ENCODE results near the gene FOXP3. TPM values are rescaled to one million over a fixed set of nuclear protein-coding genes. Genes with fewer than 3 reads are reported as not detected.

The FOXP3 gene
- total RNA-seq, 1 experiment from 2014 or later, result 0.68 TPM

- Mint-ChIP-seq H3K9me3 (peaks cover 67 to 81% of the 10 kb centered on the region in 2 experiments), H3K27ac (no peak overlapping the region), H3K4me3 (no peak overlapping the region), H3K27me3 (ENCODE audit: low read depth) (peaks cover 17% of the 10 kb centered on the region), H3K36me3 (ENCODE audit: insufficient read depth in 1 of 3, low read depth in 3 of 3) (peaks cover 0 to 11% (median 5%) of the 10 kb centered on the region in 3 experiments; a peak in 5 of 7 replicates), H3K4me1 (peaks cover 11 to 27% of the 10 kb centered on the region in 2 experiments; a peak in 3 of 4 replicates)
- Histone ChIP-seq H3K27ac (ENCODE audit: insufficient read length, low read depth, low read length) (no peak overlapping the region), H2BK5ac (ENCODE audit: insufficient read length, low read length) (no peak overlapping the region), H3K18ac (ENCODE audit: insufficient read length, low read depth, low read length) (no peak overlapping the region), H4K20me1 (ENCODE audit: control insufficient read depth, insufficient read depth, insufficient read length) (no peaks in the 10 kb centered on the region), H2BK12ac (ENCODE audit: insufficient read length, low read depth, low read length) (no peak overlapping the region), H3K4me2 (ENCODE audit: insufficient read depth, insufficient read length, low read length) (no peak overlapping the region), H2AFZ (ENCODE audit: low read length) (no peak overlapping the region), H3K9me3 (ENCODE audit: control insufficient read depth, low read depth, low read length) (peaks cover 28% of the 10 kb centered on the region), H3K4me1 (ENCODE audit: insufficient read depth, low read length) (no peaks in the 10 kb centered on the region), H3T11ph (ENCODE audit: low read length) (no peak overlapping the region), H3K23me2 (ENCODE audit: insufficient read length, low read depth, low read length, poor library complexity, severe bottlenecking) (peaks cover 14% of the 10 kb centered on the region), H3K79me1 (ENCODE audit: insufficient read depth, low read depth, low read length, poor library complexity, severe bottlenecking) (no peaks in the 10 kb centered on the region), H4K91ac (ENCODE audit: insufficient read length, low read depth, low read length) (no peak overlapping the region), H3K4ac (ENCODE audit: low read depth, low read length) (no peak overlapping the region), H2AK5ac (ENCODE audit: insufficient read length, low read length) (no peak overlapping the region), H3K14ac (ENCODE audit: insufficient read depth, low read length) (no peak overlapping the region), H3K23ac (ENCODE audit: insufficient read length, low read depth, low read length) (no peak overlapping the region), H4K8ac (replicated peaks; ENCODE audit: insufficient read length, low read depth, low read length) (no peak overlapping the region), H4K5ac (ENCODE audit: insufficient read length, low read depth, low read length) (no peak overlapping the region), H2BK15ac (ENCODE audit: low read depth, low read length) (no peak overlapping the region), H3K56ac (ENCODE audit: insufficient read length, low read depth, low read length) (no peak overlapping the region), H3K27me3 (ENCODE audit: insufficient read depth, low read length) (no peaks in the 10 kb centered on the region), H3K9ac (ENCODE audit: extremely low read depth, insufficient read length, low read length) (no peak overlapping the region), H2BK20ac (ENCODE audit: low read depth, low read length, poor library complexity, severe bottlenecking) (no peak overlapping the region), H3K79me2 (ENCODE audit: insufficient read depth, low read length) (no peaks in the 10 kb centered on the region), H2BK120ac (ENCODE audit: low read depth, low read length, poor library complexity, severe bottlenecking) (no peak overlapping the region)
- DNase-seq, result no peak
- WGBS (ENCODE audit: extremely low coverage, insufficient read length, low lambda C conversion rate), result no CpG with 5 or more reads among the region's 2 CpGs
- no peak for TF ChIP-seq CTCF (conservative IDR thresholded peaks at IDR 0.05)
Measured at GRCh38 chrX:49202022-49202421, 62.5 kb downstream of the FOXP3 start.

Other genes with a start within 250 kb of the FOXP3 start
- gene TFE3, start 221.4 kb downstream of the FOXP3 start, total RNA-seq (2021), result 58.9 and 59.8 TPM in 2 replicates
- gene CCDC120, start 205.7 kb downstream of the FOXP3 start, total RNA-seq (2021), result 14.5 and 15.7 TPM in 2 replicates
- 12.2 and 13.4 TPM in 2 replicates for gene PRAF2, start 190.7 kb downstream of the FOXP3 start, total RNA-seq (2021)
- gene WDR45, start 184.8 kb downstream of the FOXP3 start, total RNA-seq (2021), result 31.5 and 35.8 TPM in 2 replicates
- gene GPKOW, start 141.0 kb downstream of the FOXP3 start, total RNA-seq (2021), result 15.8 and 17.1 TPM in 2 replicates
- 1.3 and 1.9 TPM in 2 replicates for gene MAGIX, start 102.0 kb downstream of the FOXP3 start, total RNA-seq (2021)
- 11.7 and 12.1 TPM in 2 replicates for gene PLP2, start 92.8 kb downstream of the FOXP3 start, total RNA-seq (2021)
- 9.7 and 12.2 TPM in 2 replicates for gene PRICKLE3, start 78.3 kb downstream of the FOXP3 start, total RNA-seq (2021)
- 1.8 and 2.1 TPM in 2 replicates for gene SYP, start 64.5 kb downstream of the FOXP3 start, total RNA-seq (2021)
- 0.94 and 1.4 TPM in 2 replicates for gene CACNA1F, start 31.4 kb downstream of the FOXP3 start, total RNA-seq (2021)
- 12.1 and 12.2 TPM in 2 replicates for gene CCDC22, start 29.2 kb downstream of the FOXP3 start, total RNA-seq (2021)
- 6.9 and 7.3 TPM in 2 replicates for gene PPP1R3F, start 5.1 kb upstream of the FOXP3 start, total RNA-seq (2021)
- not detected in 2 replicates for gene GAGE10, start 38.9 kb upstream of the FOXP3 start, total RNA-seq (2021)
- not detected in 2 replicates for gene GAGE12J, start 57.3 kb upstream of the FOXP3 start, total RNA-seq (2021)
- gene GAGE13, start 66.9 kb upstream of the FOXP3 start, total RNA-seq (2021), result not detected in 2 replicates